Endothelial cell of umbilical vein (primary cell): ENCODE measurements around the gene SHISA5. TPM values are rescaled to one million over a fixed set of nuclear protein-coding genes. Genes with fewer than 3 reads are reported as not detected.
"Not testable (repeated sequence)": the region's sequence is repeated elsewhere in the genome, so short reads cannot be mapped to it uniquely, and the experiment has no call there.

Experiments used
- BruUV-seq: library from RNA; stranded (reverse); fragments of 400-500 nt; replicated peaks from 2 replicates; lab custom pipeline; 2021; lab: Mats Ljungman, UMichigan
- CTCF ChIA-PET: fragments of 300-600, 350-600 bp; sonication (Branson Sonifier 250); formaldehyde crosslinking; loops from one replicate; lab custom pipeline; 2021; ENCODE audit warnings: antibody characterized with exemption, inconsistent platforms; lab: Charles Lee
- POLR2A ChIA-PET: fragments of 300-600, 350-600 bp; sonication (Branson Sonifier 250); formaldehyde crosslinking; loops from one replicate; lab custom pipeline; 2021; ENCODE audit warnings: antibody characterized with exemption, inconsistent platforms; lab: Charles Lee
- DNase-seq: peaks from one replicate; pipeline ENCODE4 v3.0.0-alpha.2; 2011; ENCODE audit warnings: low read depth, low spot score
- FAIRE-seq: peaks from 2 replicates; lab custom pipeline; 2011; peaks lifted over from hg19 to GRCh38; lab: Jason Lieb, UNC
- H2AFZ ChIP-seq: 2 replicates; pipeline ENCODE4 v1.6.0; 2012; ENCODE audit warnings: low read depth, low read length, control low read depth, inconsistent platforms
- H3K27ac ChIP-seq: 2 replicates; pipeline ENCODE4 v1.5.1; 2011; ENCODE audit warnings: low read depth, mild to moderate bottlenecking, control low read depth, low read length, moderate library complexity; ENCODE audit not compliant: insufficient read depth
- H3K27me3 ChIP-seq, 2 experiments: 2 replicates each; pipeline versions ENCODE4 v1.6.0 to v1.6.1; 2011; ENCODE audit warnings: low read length in 2 of 2, mixed read lengths in 1 of 2; ENCODE audit not compliant: control insufficient read depth in 2 of 2, insufficient read depth in 2 of 2
- H3K36me3 ChIP-seq, 2 experiments: 2 replicates in 1 of 2; 3 replicates in 1 of 2; pipeline ENCODE4 v1.5.1; 2011; ENCODE audit warnings: low read length in 2 of 2, mild to moderate bottlenecking in 1 of 2, moderate library complexity in 1 of 2; ENCODE audit not compliant: control insufficient read depth in 2 of 2, insufficient read depth in 2 of 2; ENCODE audit errors: extremely low read depth in 1 of 2
- H3K4me1 ChIP-seq: 3 replicates; pipeline ENCODE4 v1.5.1; 2011; ENCODE audit warnings: mild to moderate bottlenecking, low read length; ENCODE audit not compliant: control insufficient read depth, insufficient read depth; ENCODE audit errors: extremely low read depth
- H3K4me2 ChIP-seq: 2 replicates; pipeline ENCODE4 v1.6.1; 2011; ENCODE audit warnings: low read length, control low read depth, mixed read lengths; ENCODE audit not compliant: insufficient read depth
- H3K4me3 ChIP-seq, 3 experiments: fragments of 200-600 bp in 1 of 3; sonication (generic), shearing (Covaris generic) in 1 of 3; replicated peaks in 1 of 3; 2 replicates each; pipeline ENCODE4 v1.5.1; 2011 to 2016; ENCODE audit warnings: control low read depth in 3 of 3, low read length in 3 of 3, mild to moderate bottlenecking in 2 of 3, inconsistent platforms in 1 of 3, low read depth in 1 of 3, moderate library complexity in 1 of 3; ENCODE audit not compliant: insufficient read depth in 1 of 3
- H3K79me2 ChIP-seq: 2 replicates; pipeline ENCODE4 v1.6.0; 2012; ENCODE audit warnings: low read length, inconsistent platforms; ENCODE audit not compliant: control insufficient read depth, insufficient read depth
- H3K9ac ChIP-seq: replicated peaks from 2 replicates; pipeline ENCODE3; 2011; ENCODE audit warnings: low read length, control low read depth; ENCODE audit not compliant: insufficient read depth; ENCODE audit errors: extremely low read depth
- H3K9me1 ChIP-seq: replicated peaks from 3 replicates; pipeline ENCODE4 v1.6.0; 2011; ENCODE audit warnings: mild to moderate bottlenecking, low read length; ENCODE audit not compliant: control insufficient read depth, insufficient read depth; ENCODE audit errors: extremely low read depth
- H3K9me3 ChIP-seq: replicated peaks from 2 replicates; pipeline ENCODE4 v1.5.1; 2012; ENCODE audit warnings: low read length, inconsistent platforms; ENCODE audit not compliant: control insufficient read depth, insufficient read depth
- H4K20me1 ChIP-seq: replicated peaks from 2 replicates; pipeline ENCODE3; 2011; ENCODE audit warnings: mild to moderate bottlenecking, low read length; ENCODE audit not compliant: control insufficient read depth, insufficient read depth; ENCODE audit errors: extremely low read depth
- EZH2 ChIP-seq: IDR thresholded peaks from 2 replicates; pipeline ENCODE4 v1.6.1; 2012; ENCODE audit warnings: borderline replicate concordance, low read depth, mild to moderate bottlenecking, moderate library complexity, low read length, inconsistent platforms; ENCODE audit not compliant: severe bottlenecking
- FOS ChIP-seq: IDR thresholded peaks from 2 replicates; pipeline ENCODE4 v1.6.1; 2011; ENCODE audit warnings: mild to moderate bottlenecking, low read length, moderate library complexity, borderline replicate concordance; ENCODE audit not compliant: insufficient read depth
- GATA2 ChIP-seq: IDR thresholded peaks from 2 replicates; pipeline ENCODE4 v1.7.0; 2011; ENCODE audit warnings: low read depth, mild to moderate bottlenecking, moderate library complexity, mixed read lengths, low read length; ENCODE audit not compliant: insufficient read length, insufficient read depth
- JUN ChIP-seq: IDR thresholded peaks from 2 replicates; pipeline ENCODE4 v1.6.1; 2011; ENCODE audit warnings: borderline replicate concordance, low read depth; ENCODE audit not compliant: insufficient read length, insufficient read depth
- MAX ChIP-seq: IDR thresholded peaks from 2 replicates; pipeline ENCODE4 v1.6.1; 2011; ENCODE audit not compliant: insufficient read depth, insufficient read length
- MYC ChIP-seq: IDR thresholded peaks from one replicate; pipeline ENCODE4 v1.6.1; 2011; ENCODE audit warnings: mild to moderate bottlenecking, low read depth, low read length
- POLR2A ChIP-seq: IDR thresholded peaks from 2 replicates; pipeline ENCODE4 v1.6.1; 2012; ENCODE audit warnings: low read depth, mild to moderate bottlenecking, control low read depth, low read length
- POLR2AphosphoS5 ChIP-seq: IDR thresholded peaks from 2 replicates; pipeline ENCODE4 v1.6.1; 2012; ENCODE audit warnings: low read depth, mild to moderate bottlenecking, control low read depth, low read length, moderate library complexity; ENCODE audit not compliant: insufficient read depth
- dilution Hi-C: fragments of 300-500 bp; cut with MboI; formaldehyde crosslinking; loops from one replicate; pipeline ENCODE4 v1.15.0; 2019; ENCODE audit warnings: low sequenced_read_pairs; ENCODE audit not compliant: extremely low pct_ligation_motif_present
- intact Hi-C: fragments of 100-400 bp; cut with micrococcal nuclease; formaldehyde crosslinking; loops from one replicate; pipeline ENCODE4 v1.10.0; 2022
- polyA plus RNA-seq, 4 experiments: library from polyadenylated mRNA; depleted of rRNA in 3 of 4; stranded (reverse) in 3 of 4; unstranded in 1 of 4; fragments of >200 nt; gene quantifications; 2 replicates each; pipeline versions ENCODE4 v1.2.1 to v1.2.3, GENCODE V29; 2011 to 2012; ENCODE audit warnings: missing spikeins in 1 of 4
- total RNA-seq: library from RNA; stranded (reverse); gene quantifications from 2 replicates; pipeline ENCODE4 v1.2.3, GENCODE V29; 2021
- TF ChIP-seq, protein P1 (sequence below), 2 donors: IDR thresholded peaks; 1 replicate in 1 of 2; 2 replicates in 1 of 2; pipeline ENCODE4 v1.5.1; 2011; ENCODE audit warnings: low read length in 2 of 2, mild to moderate bottlenecking in 2 of 2, moderate library complexity in 2 of 2, control low read depth in 1 of 2, inconsistent platforms in 1 of 2, low read depth in 1 of 2; ENCODE audit not compliant: insufficient read depth in 1 of 2; ENCODE audit errors: extremely low read depth in 1 of 2

Gene SHISA5
- total and polyA plus RNA-seq, 2 donors (not counting 3 experiments of a cell fraction or from before 2014, with no cell fraction given), result 205 to 320 TPM

GRCh38 chr3:48552111-48552951 lies 48.4 kb upstream of the SHISA5 start:
- intact Hi-C loops (no loop called here), dilution Hi-C loops (no loop called here)
- Histone ChIP-seq H3K9ac (no peak overlapping the region), H3K4me2 (no peak overlapping the region), H3K79me2 (no peaks in the 10 kb centered on the region), H3K9me1 (no peaks in the 10 kb centered on the region), H3K36me3 (no peaks in the 10 kb centered on the region), H3K4me3 (no peak overlapping the region), H2AFZ (no peak overlapping the region), H4K20me1 (no peaks in the 10 kb centered on the region), H3K4me1 (peaks cover 3% of the 10 kb centered on the region), H3K27me3 (no peaks in the 10 kb centered on the region), H3K27ac (no peak overlapping the region), H3K9me3 (no peaks in the 10 kb centered on the region)
- no peak for DNase-seq
- ChIA-PET CTCF (interaction anchor here (0.7 to 6.0 kb wide), 3 partner anchors 10 to 116 kb away, joined by 4 to 63 read pairs (median 5); no protein-coding TSS in a partner anchor), POLR2A (interaction anchor here (0.6 kb wide), 1 partner anchor 96 kb away, joined by 3 read pairs; no protein-coding TSS in a partner anchor)
- no TSS peak for BruUV-seq
- no peak for FAIRE-seq
- TF ChIP-seq MYC (no peak), MAX (no peak), JUN (no peak), POLR2A (no peak), POLR2AphosphoS5 (no peak), FOS (no peak), EZH2 (no peak), GATA2 (no peak)
- TF ChIP-seq, protein P1, sequence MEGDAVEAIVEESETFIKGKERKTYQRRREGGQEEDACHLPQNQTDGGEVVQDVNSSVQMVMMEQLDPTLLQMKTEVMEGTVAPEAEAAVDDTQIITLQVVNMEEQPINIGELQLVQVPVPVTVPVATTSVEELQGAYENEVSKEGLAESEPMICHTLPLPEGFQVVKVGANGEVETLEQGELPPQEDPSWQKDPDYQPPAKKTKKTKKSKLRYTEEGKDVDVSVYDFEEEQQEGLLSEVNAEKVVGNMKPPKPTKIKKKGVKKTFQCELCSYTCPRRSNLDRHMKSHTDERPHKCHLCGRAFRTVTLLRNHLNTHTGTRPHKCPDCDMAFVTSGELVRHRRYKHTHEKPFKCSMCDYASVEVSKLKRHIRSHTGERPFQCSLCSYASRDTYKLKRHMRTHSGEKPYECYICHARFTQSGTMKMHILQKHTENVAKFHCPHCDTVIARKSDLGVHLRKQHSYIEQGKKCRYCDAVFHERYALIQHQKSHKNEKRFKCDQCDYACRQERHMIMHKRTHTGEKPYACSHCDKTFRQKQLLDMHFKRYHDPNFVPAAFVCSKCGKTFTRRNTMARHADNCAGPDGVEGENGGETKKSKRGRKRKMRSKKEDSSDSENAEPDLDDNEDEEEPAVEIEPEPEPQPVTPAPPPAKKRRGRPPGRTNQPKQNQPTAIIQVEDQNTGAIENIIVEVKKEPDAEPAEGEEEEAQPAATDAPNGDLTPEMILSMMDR (IDR thresholded peaks at IDR 0.05; ENCODE audit: extremely low read depth in 1 of 2, insufficient read depth in 1 of 2, low read depth in 1 of 2, low read length in 2 of 2), result no peak

DNA sequence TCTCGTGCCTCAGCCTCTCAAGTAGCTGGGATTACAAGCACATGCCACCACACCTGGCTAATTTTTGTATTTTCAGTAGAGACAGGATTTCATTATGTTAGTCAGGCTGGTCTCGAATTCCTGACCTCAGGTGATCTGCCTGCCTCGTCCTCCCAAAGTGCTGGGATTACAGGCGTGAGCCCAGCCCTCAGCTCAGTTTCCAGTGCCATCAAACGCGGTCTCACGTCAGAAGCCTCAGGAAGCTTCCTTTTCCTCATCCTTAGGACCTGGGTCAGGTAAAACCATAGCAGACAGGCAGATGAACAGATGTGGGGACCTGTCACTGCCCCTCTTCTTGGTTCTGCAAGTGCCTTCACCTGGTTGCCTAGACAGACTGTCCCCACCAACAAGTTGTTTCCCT lies 47.7 kb upstream of the SHISA5 start:
- H3K4me3 ChIP-seq, H3K36me3 ChIP-seq, dilution Hi-C loops, H3K27me3 ChIP-seq, DNase-seq, H2AFZ ChIP-seq, H3K9ac ChIP-seq, POLR2A ChIA-PET, FAIRE-seq, H3K9me3 ChIP-seq, intact Hi-C loops, H3K4me1 ChIP-seq, H3K79me2 ChIP-seq, H3K9me1 ChIP-seq, H3K4me2 ChIP-seq, BruUV-seq, H4K20me1 ChIP-seq, H3K27ac ChIP-seq: not testable (repeated sequence)
- CTCF ChIA-PET, result interaction anchor here (0.7 to 6.0 kb wide), 4 partner anchors 30 to 151 kb away, joined by 3 to 63 read pairs (median 34); a partner anchor contains a TSS
